ENCODE data around the gene ADAT3. TPM values are rescaled to one million over a fixed set of nuclear protein-coding genes. Genes with fewer than 3 reads are reported as not detected.

Gene ADAT3
- total RNA-seq, result 3.3 and 3.8 TPM in 2 replicates

DNA sequence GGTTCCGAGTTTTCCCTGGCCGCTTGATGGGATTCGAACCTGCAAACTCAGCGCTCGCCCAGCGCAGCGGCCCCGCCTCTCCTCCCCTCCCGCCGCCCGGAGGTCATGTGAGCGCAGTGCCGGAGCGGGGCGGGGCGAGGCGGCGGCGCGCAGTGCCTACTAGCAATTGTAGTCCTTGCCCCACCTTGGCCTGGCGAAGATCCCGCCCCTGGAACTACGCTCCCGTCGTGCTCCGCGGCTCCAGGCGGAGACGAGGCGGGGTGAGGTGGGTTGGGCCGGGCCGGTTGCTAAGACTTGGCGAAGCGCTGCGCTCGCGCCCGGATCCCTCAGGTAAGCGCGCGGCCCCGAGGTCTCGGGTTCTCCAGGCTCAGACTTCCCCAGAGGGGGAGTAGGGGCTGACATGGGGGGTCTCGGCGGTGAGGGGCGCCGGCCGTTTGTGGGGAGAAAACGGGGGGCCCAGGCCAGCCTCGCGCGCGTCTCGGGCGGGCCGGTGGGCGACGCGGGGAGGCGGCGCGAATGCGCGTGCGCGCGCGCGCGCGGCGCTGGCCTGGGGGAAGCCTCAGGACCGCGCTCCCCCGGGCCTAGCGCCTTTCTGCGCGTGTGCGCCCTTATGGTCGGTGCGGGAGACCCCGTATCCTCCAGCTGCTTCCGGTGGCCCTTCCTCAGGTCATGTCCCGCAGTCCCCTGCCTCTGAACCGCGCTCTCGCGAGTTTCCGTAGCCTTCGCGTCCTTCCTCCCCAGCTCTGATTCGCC lies at the start of gene ADAT3, which contains the start of gene SCAMP4:
TSS of gene ADAT3 (plus strand) at position 290 of the 753 bp plus-strand sequence. CDS start 6,649 bp downstream, outside the sequence.
TSS of gene SCAMP4 (plus strand) at position 290 of the 753 bp plus-strand sequence. CDS start 9,621 bp downstream, outside the sequence.
- Histone ChIP-seq H2AFZ (ENCODE audit: low read length) (peak within 1 kb of the TSS; percentile 84), H4K20me1 (ENCODE audit: insufficient read depth, low read length) (peaks cover 20% of the 10 kb centered on the region), H3K79me2 (ENCODE audit: insufficient read depth, low read length) (peaks cover 47% of the 10 kb centered on the region), H3K27ac (ENCODE audit: low read depth, low read length) (peak within 1 kb of the TSS; percentile 60), H3K4me1 (ENCODE audit: insufficient read depth, low read length) (peaks cover 16% of the 10 kb centered on the region), H3K27me3 (ENCODE audit: insufficient read depth, low read length) (no peaks in the 10 kb centered on the region), H3K9me3 (ENCODE audit: low read depth, low read length) (no peaks in the 10 kb centered on the region), H3K36me3 (ENCODE audit: insufficient read depth, low read length) (no peaks in the 10 kb centered on the region), H3K4me3 (ENCODE audit: insufficient read depth, low read length) (peak within 1 kb of the TSS; percentile 91), H3K4me2 (ENCODE audit: insufficient read depth, low read length) (peak within 1 kb of the TSS; percentile 85)
- peak; percentile 100 for DNase-seq (ENCODE audit: insufficient read length, low spot score, missing footprints)
- TF ChIP-seq, protein P1, sequence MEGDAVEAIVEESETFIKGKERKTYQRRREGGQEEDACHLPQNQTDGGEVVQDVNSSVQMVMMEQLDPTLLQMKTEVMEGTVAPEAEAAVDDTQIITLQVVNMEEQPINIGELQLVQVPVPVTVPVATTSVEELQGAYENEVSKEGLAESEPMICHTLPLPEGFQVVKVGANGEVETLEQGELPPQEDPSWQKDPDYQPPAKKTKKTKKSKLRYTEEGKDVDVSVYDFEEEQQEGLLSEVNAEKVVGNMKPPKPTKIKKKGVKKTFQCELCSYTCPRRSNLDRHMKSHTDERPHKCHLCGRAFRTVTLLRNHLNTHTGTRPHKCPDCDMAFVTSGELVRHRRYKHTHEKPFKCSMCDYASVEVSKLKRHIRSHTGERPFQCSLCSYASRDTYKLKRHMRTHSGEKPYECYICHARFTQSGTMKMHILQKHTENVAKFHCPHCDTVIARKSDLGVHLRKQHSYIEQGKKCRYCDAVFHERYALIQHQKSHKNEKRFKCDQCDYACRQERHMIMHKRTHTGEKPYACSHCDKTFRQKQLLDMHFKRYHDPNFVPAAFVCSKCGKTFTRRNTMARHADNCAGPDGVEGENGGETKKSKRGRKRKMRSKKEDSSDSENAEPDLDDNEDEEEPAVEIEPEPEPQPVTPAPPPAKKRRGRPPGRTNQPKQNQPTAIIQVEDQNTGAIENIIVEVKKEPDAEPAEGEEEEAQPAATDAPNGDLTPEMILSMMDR (IDR thresholded peaks at IDR 0.05; ENCODE audit: extremely low read depth, low read depth, low read length), result no peak

DNA sequence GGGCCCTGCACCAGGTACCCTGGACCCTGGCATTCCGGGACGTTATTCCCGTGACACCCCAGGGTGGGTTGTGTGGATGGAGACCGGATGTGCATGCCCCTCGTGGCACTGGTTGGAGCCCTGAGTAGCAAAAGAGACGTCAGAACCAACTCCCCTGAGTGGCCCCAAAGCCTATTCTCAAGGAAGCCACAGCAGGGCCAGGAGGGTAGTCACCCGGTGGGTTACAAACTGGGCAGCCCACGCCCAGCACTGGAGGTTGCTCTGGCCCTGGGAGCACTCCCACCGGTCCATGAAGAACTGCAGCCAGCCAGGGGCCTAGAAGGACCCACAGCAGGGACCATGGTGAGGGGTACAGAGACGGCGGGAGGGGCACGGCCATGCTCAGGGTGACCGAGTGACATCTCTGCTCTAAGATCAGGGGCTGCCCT lies 49.4 kb upstream of the ADAT3 start:
- Histone ChIP-seq H3K27me3 (ENCODE audit: insufficient read depth, low read length) (no peaks in the 10 kb centered on the region), H3K27ac (ENCODE audit: low read depth, low read length) (peak overlapping the region; percentile 45), H3K36me3 (ENCODE audit: insufficient read depth, low read length) (peaks cover 2% of the 10 kb centered on the region), H3K4me1 (ENCODE audit: insufficient read depth, low read length) (peaks cover 26% of the 10 kb centered on the region), H2AFZ (ENCODE audit: low read length) (no peak overlapping the region), H3K79me2 (ENCODE audit: insufficient read depth, low read length) (peaks cover 98% of the 10 kb centered on the region), H3K9me3 (ENCODE audit: low read depth, low read length) (no peaks in the 10 kb centered on the region), H3K4me2 (ENCODE audit: insufficient read depth, low read length) (peak overlapping the region; percentile 53), H3K4me3 (ENCODE audit: insufficient read depth, low read length) (peak overlapping the region; percentile 33), H4K20me1 (ENCODE audit: insufficient read depth, low read length) (peaks cover 69% of the 10 kb centered on the region)
- TF ChIP-seq, protein P1 (IDR thresholded peaks at IDR 0.05; ENCODE audit: extremely low read depth, low read depth, low read length), result no peak
- DNase-seq (ENCODE audit: insufficient read length, low spot score, missing footprints), result no peak

DNA sequence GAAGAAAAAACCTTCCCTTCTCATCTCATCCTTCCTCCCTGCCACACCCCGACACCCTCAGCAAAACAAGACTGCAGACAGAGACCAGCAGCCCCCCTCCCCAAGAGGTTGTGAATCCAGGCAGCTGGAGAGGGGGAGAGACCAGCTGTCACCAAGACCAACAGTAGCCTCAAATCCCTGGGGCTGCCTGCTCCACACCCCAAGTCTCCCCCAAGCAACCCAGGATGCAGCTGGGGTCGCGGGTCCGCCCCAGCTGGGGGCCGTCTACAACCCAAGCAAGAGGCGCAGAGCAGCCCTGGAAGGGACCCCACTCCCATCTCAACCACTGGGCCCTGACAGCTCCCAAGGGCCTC lies 48.9 kb upstream of the ADAT3 start:
- Histone ChIP-seq H3K36me3 (ENCODE audit: insufficient read depth, low read length) (no peaks in the 10 kb centered on the region), H3K4me1 (ENCODE audit: insufficient read depth, low read length) (peaks cover 31% of the 10 kb centered on the region), H2AFZ (ENCODE audit: low read length) (no peak overlapping the region), H3K27me3 (ENCODE audit: insufficient read depth, low read length) (no peaks in the 10 kb centered on the region), H3K9me3 (ENCODE audit: low read depth, low read length) (no peaks in the 10 kb centered on the region), H3K79me2 (ENCODE audit: insufficient read depth, low read length) (peaks cover 98% of the 10 kb centered on the region), H3K4me3 (ENCODE audit: insufficient read depth, low read length) (no peak overlapping the region), H4K20me1 (ENCODE audit: insufficient read depth, low read length) (peaks cover 70% of the 10 kb centered on the region), H3K4me2 (ENCODE audit: insufficient read depth, low read length) (no peak overlapping the region), H3K27ac (ENCODE audit: low read depth, low read length) (peak overlapping the region; percentile 45)
- DNase-seq (ENCODE audit: insufficient read length, low spot score, missing footprints), result no peak
- TF ChIP-seq, protein P1 (IDR thresholded peaks at IDR 0.05; ENCODE audit: extremely low read depth, low read depth, low read length), result no peak
